Activated naive CD8-positive, alpha-beta T cell treated with anti-CD3 and anti-CD28 coated beads for 36 hours (primary cell): ENCODE measurements around the gene TMEM253. TPM values are rescaled to one million over a fixed set of nuclear protein-coding genes. Genes with fewer than 3 reads are reported as not detected.
A peak's percentile ranks its signal among the peaks of the same experiment; 100 is the strongest.

Source experiments
- DNase-seq: peaks from one replicate; pipeline ENCODE4 v3.0.0; 2021
- H3K27ac Mint-ChIP-seq: one replicate; pipeline ENCODE4 v1.8.0; 2022; ENCODE audit warnings: mild to moderate bottlenecking, moderate library complexity, mixed read lengths
- H3K27me3 Mint-ChIP-seq: one replicate; pipeline ENCODE4 v1.8.0; 2022; ENCODE audit warnings: mild to moderate bottlenecking, mixed read lengths
- H3K36me3 Mint-ChIP-seq: one replicate; pipeline ENCODE4 v1.8.0; 2021; ENCODE audit warnings: mild to moderate bottlenecking, mixed read lengths
- H3K4me1 Mint-ChIP-seq: one replicate; pipeline ENCODE4 v1.8.0; 2021; ENCODE audit warnings: mixed read lengths
- H3K4me3 Mint-ChIP-seq: one replicate; pipeline ENCODE4 v1.8.0; 2022; ENCODE audit warnings: mild to moderate bottlenecking, moderate library complexity, mixed read lengths
- H3K9me3 Mint-ChIP-seq: one replicate; pipeline ENCODE4 v1.8.0; 2022; ENCODE audit warnings: mixed read lengths
- total RNA-seq, 2 experiments: library from RNA; stranded (reverse); gene quantifications; one replicate each; pipeline ENCODE4 v1.2.3, GENCODE V29; 2021

Gene TMEM253
- total RNA-seq, 2 experiments from 2014 or later: not detected

GRCh38 chr14:21093018-21093417, 7.8 kb upstream of the TMEM253 start:
- H3K9me3 Mint-ChIP-seq: no peaks in the 10 kb centered on the region
- H3K4me1 Mint-ChIP-seq: peaks cover 15% of the 10 kb centered on the region
- no peaks in the 10 kb centered on the region for H3K36me3 Mint-ChIP-seq
- no peak overlapping the region for H3K4me3 Mint-ChIP-seq
- H3K27ac Mint-ChIP-seq: no peak overlapping the region
- H3K27me3 Mint-ChIP-seq: no peaks in the 10 kb centered on the region
- DNase-seq: no peak

- Mint-ChIP-seq H3K27me3 (no peaks in the 10 kb centered on the region), H3K36me3 (no peaks in the 10 kb centered on the region), H3K4me3 (no peak overlapping the region), H3K27ac (no peak overlapping the region), H3K4me1 (peaks cover 11% of the 10 kb centered on the region), H3K9me3 (no peaks in the 10 kb centered on the region)
- no peak for DNase-seq
These were observed 6.8 kb upstream of the TMEM253 start for GRCh38 chr14:21093769-21094681.

DNA sequence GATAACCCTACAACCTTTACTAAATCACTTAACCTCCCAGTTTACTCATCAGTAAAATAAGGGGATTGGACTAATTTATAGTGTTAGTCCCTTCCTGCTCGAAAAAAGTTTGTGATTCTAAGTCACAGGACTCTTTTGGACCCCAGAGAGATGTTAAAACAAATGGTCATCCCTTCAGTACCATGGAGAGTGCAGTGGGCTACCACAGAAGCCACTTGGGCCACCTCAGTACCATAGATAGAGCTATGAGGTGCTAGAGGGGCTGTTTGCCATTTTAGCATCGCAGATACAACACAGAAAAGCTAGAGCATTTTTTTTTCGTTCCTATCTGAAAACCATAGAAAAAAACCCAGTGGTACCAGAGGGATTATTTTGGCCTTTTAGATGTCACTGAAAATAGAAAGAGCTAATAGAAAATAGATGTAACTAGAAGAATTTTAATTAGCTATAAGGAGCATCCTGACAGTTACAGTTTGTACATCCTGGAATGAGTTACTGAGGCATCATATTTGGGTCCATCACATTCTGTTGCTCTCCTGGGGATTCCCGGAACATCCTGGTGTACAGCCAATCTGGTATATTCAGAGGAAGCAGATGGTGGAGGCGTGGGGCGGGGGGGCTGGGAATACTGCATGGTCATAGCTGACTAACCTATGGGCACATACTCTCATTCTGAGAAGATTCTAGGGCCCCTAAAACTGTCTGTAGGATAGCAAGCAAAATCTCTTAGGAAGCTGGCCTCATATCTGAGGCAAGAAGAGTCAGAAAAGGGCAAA, 5.2 kb upstream of the TMEM253 start:
- Mint-ChIP-seq H3K27me3 (no peaks in the 10 kb centered on the region), H3K4me3 (no peak overlapping the region), H3K27ac (no peak overlapping the region), H3K9me3 (no peaks in the 10 kb centered on the region), H3K36me3 (no peaks in the 10 kb centered on the region), H3K4me1 (peaks cover 18% of the 10 kb centered on the region)
- DNase-seq: no peak

- Mint-ChIP-seq H3K27ac (no peak overlapping the region), H3K27me3 (no peaks in the 10 kb centered on the region), H3K4me3 (no peak overlapping the region), H3K4me1 (peaks cover 19% of the 10 kb centered on the region), H3K36me3 (no peaks in the 10 kb centered on the region), H3K9me3 (no peaks in the 10 kb centered on the region)
- DNase-seq: no peak
These were observed 4.4 kb upstream of the TMEM253 start for GRCh38 chr14:21096438-21096837.

GRCh38 chr14:21096978-21097635, 3.8 kb upstream of the TMEM253 start:
- Mint-ChIP-seq H3K36me3 (no peaks in the 10 kb centered on the region), H3K4me1 (peaks cover 25% of the 10 kb centered on the region), H3K27ac (no peak overlapping the region), H3K4me3 (peak overlapping the region; percentile 69), H3K27me3 (no peaks in the 10 kb centered on the region), H3K9me3 (no peaks in the 10 kb centered on the region)
- no peak for DNase-seq

DNA sequence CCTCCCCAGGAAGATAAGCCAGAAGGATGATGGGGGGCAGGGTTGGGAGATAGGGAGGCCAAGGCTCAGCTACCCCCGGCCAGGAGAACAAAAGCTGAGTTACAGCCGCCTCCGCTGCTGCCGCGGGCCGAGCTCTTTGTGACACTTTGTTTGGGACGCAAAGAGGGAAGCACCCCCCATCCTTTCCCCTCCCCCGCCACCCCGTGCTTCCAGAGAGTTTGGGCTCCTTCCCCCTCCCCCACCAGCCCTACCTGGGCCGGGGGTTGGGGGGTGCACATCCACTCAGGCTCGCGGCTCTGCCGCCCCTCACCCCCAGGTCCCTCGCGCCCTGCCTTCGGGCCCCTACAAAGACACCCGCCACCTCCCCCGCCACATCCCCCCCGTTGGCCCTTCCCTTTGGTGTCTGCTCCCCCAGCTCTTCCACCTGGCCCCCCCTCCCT, 3.2 kb upstream of the TMEM253 start:
- Mint-ChIP-seq H3K27ac (no peak overlapping the region), H3K36me3 (no peaks in the 10 kb centered on the region), H3K4me1 (peaks cover 26% of the 10 kb centered on the region), H3K27me3 (no peaks in the 10 kb centered on the region), H3K4me3 (peak overlapping the region; percentile 69), H3K9me3 (no peaks in the 10 kb centered on the region)
- no peak for DNase-seq

DNA sequence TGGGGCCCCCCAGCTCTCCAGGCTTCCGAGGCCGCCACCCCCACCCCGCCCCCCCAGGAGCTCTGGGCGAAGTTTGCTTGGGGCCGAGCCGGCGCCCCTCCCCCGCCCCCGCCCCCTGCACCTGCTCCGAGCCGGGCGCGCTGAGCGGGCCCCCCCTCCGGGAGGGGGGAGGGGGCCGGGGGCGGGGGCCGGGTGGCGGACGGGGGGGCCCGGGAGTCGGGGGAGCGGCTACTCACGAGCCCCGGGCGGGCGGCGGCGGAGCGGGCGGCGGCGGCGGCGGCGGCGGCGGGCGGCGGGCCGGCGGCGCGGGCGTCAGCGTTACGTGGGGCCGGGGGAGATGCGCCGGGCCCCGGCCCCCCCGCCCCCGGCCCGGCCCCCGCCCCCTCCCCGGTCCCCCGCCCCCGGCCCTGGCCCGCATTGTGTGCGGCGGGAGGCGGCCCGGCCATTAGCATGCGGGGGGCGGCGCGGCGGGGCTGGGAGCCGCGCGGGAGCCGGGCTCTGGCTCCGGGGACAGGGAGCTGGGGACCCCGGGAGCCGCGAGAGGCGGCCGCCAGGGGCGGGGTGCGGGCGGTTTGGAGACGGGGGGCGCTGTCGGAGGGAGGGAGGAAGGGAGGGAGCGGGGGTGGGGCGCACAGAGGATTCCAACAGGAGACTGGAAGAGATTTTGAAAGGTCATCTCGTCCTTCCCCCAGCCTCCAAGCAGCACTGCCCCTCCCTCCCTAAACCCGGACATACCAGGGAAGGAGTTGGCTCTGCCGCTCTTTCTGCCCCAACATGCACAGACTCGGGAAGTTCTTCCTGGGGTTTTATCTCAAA, 2.6 kb upstream of the TMEM253 start, which contains the start of gene ZNF219:
TSS of gene ZNF219 (minus strand) at position 580 of the 816 bp plus-strand sequence. CDS start 5,064 bp downstream, outside the sequence.
- Mint-ChIP-seq H3K36me3 (no peaks in the 10 kb centered on the region), H3K9me3 (no peaks in the 10 kb centered on the region), H3K27me3 (no peaks in the 10 kb centered on the region), H3K4me3 (peak within 1 kb of the TSS; percentile 80), H3K4me1 (peaks cover 27% of the 10 kb centered on the region), H3K27ac (peak within 1 kb of the TSS; percentile 44)
- DNase-seq: peak; percentile 41

DNA sequence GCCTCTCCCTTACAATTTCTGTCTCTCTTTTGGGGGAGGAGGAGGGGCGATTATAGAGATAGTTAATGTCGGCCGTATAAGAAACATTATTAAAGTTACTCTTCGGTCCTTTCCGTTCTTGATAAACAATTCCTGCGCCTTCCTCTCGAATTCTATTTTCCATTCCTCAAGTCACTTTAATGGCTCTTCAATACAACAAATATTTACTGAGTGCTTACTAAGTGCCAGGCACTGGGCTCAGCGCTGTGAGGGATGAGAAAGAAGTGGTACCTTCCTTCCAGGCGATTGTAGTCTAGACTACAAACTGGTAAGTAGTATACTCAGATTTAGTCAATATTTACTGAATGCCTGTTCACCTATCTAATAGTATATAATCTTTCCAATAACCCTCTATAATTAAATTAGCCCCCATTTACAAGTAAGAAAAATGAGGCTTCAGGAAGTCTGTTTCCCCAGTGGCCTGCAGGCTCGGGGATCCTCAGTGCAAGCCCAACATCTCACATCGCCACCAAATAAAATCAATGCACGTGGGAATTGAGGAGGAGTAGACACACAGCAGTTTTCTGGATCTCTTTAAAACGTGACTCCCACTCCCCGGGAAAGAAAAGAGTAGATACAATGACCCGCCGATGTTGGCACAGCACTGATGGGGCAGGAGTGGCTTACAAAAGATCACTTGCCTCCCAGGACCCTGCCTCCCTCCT, 1.8 kb upstream of the TMEM253 start:
- Mint-ChIP-seq H3K4me1 (peaks cover 29% of the 10 kb centered on the region), H3K27me3 (no peaks in the 10 kb centered on the region), H3K9me3 (no peaks in the 10 kb centered on the region), H3K4me3 (peak overlapping the region; percentile 80), H3K36me3 (no peaks in the 10 kb centered on the region), H3K27ac (peak overlapping the region; percentile 44)
- no peak for DNase-seq

DNA sequence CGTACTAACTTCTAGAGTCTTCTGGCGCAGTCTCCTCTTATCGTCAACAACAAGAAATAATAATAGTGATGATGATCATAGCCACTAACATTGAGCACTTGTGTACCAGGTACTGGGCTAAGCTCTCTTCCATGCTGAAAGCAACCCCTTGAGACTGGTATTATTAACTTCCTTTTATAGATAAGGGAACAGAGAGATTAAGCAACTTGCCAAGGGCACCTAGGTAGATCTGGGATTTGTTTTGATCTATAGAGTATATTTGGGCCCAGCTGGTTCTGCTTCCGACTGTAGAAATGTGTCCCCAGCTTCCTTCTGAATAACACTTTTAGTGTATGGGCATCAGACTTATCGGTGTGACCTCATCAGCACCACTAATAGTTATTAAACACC, 1.3 kb upstream of the TMEM253 start:
- Mint-ChIP-seq H3K27ac (no peak overlapping the region), H3K27me3 (no peaks in the 10 kb centered on the region), H3K9me3 (no peaks in the 10 kb centered on the region), H3K4me1 (peaks cover 31% of the 10 kb centered on the region), H3K4me3 (peak overlapping the region; percentile 15), H3K36me3 (no peaks in the 10 kb centered on the region)
- no peak for DNase-seq

DNA sequence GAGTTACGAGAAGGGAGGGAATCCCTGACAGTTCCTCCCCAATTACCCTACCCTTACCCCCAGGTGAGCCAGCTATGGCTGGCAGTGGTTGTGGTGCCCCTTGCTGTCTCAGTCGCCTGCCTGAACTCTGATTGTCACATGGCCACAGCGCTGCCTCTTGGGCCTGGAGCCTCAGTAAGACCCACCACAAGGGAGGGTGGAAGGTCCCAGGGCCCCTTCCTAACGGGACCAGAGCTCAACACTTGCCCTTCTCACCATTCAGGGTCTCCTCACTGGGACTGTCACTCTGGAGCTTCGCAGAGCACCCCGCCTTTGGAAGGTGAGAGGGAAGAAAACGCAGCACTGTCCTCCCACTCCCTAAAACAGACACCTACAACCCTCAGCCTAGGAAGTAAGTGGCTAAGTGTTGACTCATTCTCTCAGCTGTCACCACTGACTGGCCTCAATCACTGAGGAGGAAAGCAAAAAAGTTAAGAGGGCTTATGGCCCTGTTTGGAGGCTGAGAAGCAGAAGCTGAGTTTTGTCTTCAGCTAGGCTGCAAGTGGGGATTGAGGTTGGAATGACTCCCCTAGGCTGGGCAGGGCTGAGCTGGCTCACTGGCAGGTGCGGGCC, 1.0 kb downstream of the TMEM253 start:
- H3K9me3 Mint-ChIP-seq: no peaks in the 10 kb centered on the region
- H3K27ac Mint-ChIP-seq: no peak overlapping the region
- H3K36me3 Mint-ChIP-seq: no peaks in the 10 kb centered on the region
- H3K4me1 Mint-ChIP-seq: peaks cover 39% of the 10 kb centered on the region
- no peaks in the 10 kb centered on the region for H3K27me3 Mint-ChIP-seq
- H3K4me3 Mint-ChIP-seq: peak overlapping the region; percentile 30
- no peak for DNase-seq

- peaks cover 34% of the 10 kb centered on the region for H3K4me1 Mint-ChIP-seq
- no peaks in the 10 kb centered on the region for H3K27me3 Mint-ChIP-seq
- no peak for DNase-seq
- H3K9me3 Mint-ChIP-seq: no peaks in the 10 kb centered on the region
- H3K4me3 Mint-ChIP-seq: peak overlapping the region; percentile 96
- H3K36me3 Mint-ChIP-seq: no peaks in the 10 kb centered on the region
- no peak overlapping the region for H3K27ac Mint-ChIP-seq
These were observed 1.9 kb downstream of the TMEM253 start for GRCh38 chr14:21102521-21103410.

- Mint-ChIP-seq H3K27ac (peak overlapping the region; percentile 81), H3K36me3 (no peaks in the 10 kb centered on the region), H3K4me1 (peaks cover 34% of the 10 kb centered on the region), H3K27me3 (no peaks in the 10 kb centered on the region), H3K4me3 (peak overlapping the region; percentile 96), H3K9me3 (no peaks in the 10 kb centered on the region)
- DNase-seq: no peak
These were observed 2.5 kb downstream of the TMEM253 start for GRCh38 chr14:21103411-21103709.
